Measurements from ENCODE around the gene KRTAP10-3. TPM values are rescaled to one million over a fixed set of nuclear protein-coding genes. Genes with fewer than 3 reads are reported as not detected.

KRTAP10-3 gene
- total RNA-seq, 1 experiment from 2014 or later, result 0.62 TPM

DNA sequence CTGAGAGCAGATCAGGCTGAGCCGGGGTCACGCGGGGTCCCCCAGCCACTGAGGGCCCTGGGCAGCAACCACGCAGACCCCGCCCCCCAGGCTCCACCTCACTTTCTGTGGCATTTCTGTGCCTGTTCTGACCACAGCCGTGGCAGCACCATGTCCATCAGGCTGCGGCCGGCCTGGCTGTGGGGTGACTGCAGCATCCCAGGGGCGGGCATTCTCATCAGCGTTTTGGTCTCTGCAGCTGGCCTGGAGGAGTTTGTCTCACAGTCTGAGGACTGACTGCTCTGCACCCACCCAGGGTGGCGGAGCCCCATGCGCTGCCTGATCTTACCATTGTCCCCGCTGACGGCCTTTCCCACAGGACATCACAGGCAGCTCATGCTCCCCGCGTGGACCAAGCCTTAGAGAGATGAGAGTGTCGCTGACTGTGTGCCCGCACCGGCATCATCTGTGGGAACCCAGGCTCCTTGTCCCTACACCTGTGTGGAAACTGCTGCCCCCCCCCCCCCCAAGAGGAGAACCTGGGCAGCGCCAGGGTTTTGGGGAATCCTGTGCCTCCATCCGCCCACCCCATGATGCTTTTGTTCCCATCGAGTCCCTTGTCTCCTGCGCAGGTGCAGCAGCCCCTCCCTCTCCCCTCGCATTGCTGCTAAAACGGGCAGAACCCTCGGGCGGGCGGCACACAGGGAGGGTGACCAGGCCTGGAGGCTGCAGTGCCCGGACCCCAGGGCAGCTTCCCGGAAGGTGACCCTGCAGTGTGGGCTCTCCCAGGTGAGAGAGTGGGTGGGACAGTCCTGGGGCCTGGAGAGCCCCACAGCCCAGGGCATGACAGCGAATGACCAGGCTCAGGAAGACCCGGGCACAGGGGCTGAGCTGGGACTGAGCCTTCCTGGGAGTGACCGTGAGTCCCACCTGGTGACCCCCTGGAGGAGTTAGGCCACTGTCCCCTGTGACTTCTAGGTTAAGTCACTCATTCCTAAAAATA is 20.4 kb downstream of the KRTAP10-3 start:
- BruUV-seq (replicated peaks), result no TSS peak
- TF ChIP-seq EZH2 (IDR thresholded peaks at IDR 0.05; ENCODE audit: borderline replicate concordance, low read depth, low read length, poor library complexity, severe bottlenecking), result no peak
- TF ChIP-seq, protein P1, sequence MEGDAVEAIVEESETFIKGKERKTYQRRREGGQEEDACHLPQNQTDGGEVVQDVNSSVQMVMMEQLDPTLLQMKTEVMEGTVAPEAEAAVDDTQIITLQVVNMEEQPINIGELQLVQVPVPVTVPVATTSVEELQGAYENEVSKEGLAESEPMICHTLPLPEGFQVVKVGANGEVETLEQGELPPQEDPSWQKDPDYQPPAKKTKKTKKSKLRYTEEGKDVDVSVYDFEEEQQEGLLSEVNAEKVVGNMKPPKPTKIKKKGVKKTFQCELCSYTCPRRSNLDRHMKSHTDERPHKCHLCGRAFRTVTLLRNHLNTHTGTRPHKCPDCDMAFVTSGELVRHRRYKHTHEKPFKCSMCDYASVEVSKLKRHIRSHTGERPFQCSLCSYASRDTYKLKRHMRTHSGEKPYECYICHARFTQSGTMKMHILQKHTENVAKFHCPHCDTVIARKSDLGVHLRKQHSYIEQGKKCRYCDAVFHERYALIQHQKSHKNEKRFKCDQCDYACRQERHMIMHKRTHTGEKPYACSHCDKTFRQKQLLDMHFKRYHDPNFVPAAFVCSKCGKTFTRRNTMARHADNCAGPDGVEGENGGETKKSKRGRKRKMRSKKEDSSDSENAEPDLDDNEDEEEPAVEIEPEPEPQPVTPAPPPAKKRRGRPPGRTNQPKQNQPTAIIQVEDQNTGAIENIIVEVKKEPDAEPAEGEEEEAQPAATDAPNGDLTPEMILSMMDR (conservative IDR thresholded peaks at IDR 0.05; ENCODE audit: low read depth, low read length), result no peak
- H3K4me1 ChIP-seq (ENCODE audit: insufficient read depth, low read length, poor library complexity, severe bottlenecking), result no peaks in the 10 kb centered on the region
- CTCF ChIA-PET, result no interaction called here
- peaks cover 16% of the 10 kb centered on the region for H3K9me3 ChIP-seq (ENCODE audit: low read depth, low read length, poor library complexity, severe bottlenecking)
- no peak for DNase-seq (ENCODE audit: low spot score)
- no peaks in the 10 kb centered on the region for H3K36me3 ChIP-seq (ENCODE audit: insufficient read depth, low read length, poor library complexity, severe bottlenecking)
- H3K4me3 ChIP-seq (ENCODE audit: low read depth, low read length, poor library complexity, severe bottlenecking), result no peak overlapping the region
- POLR2A ChIA-PET (ENCODE audit: low non-redundant PET), result no interaction called here
- intact Hi-C loops (cut with micrococcal nuclease; ENCODE audit: unreplicated experiment), result no loop called here
- no peak overlapping the region for H3K27ac ChIP-seq (ENCODE audit: low read depth, low read length, poor library complexity, severe bottlenecking)
- H3K27me3 ChIP-seq (replicated peaks; ENCODE audit: insufficient read depth, low read depth, low read length, poor library complexity), result no peaks in the 10 kb centered on the region

DNA sequence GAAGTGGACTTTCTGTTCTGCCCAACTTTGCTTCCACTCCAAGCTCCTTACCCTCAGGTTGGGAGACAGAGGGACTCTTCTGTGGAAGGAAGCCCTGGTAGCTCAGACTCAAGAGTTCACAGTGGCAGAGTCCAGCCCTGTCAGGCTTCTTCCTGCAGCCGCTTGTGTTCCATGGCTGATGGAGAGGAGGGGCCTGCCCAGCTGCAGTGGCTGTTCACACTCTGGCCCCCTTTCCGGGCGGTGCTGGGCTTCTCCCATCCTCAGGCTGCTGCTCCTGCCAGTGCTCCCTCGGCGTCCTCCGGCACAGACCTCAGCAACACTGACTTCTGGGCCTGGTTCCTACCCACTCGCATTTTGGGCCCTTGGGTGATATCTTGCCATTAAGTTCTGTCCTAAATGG is 22.6 kb downstream of the KRTAP10-3 start:
- DNase-seq (ENCODE audit: low spot score), result no peak
- Histone ChIP-seq H3K4me3 (ENCODE audit: low read depth, low read length, poor library complexity, severe bottlenecking) (no peak overlapping the region), H3K36me3 (ENCODE audit: insufficient read depth, low read length, poor library complexity, severe bottlenecking) (no peaks in the 10 kb centered on the region), H3K27ac (ENCODE audit: low read depth, low read length, poor library complexity, severe bottlenecking) (no peak overlapping the region), H3K9me3 (ENCODE audit: low read depth, low read length, poor library complexity, severe bottlenecking) (no peaks in the 10 kb centered on the region), H3K27me3 (replicated peaks; ENCODE audit: insufficient read depth, low read depth, low read length, poor library complexity) (no peaks in the 10 kb centered on the region), H3K4me1 (ENCODE audit: insufficient read depth, low read length, poor library complexity, severe bottlenecking) (no peaks in the 10 kb centered on the region)
- intact Hi-C loops (cut with micrococcal nuclease; ENCODE audit: unreplicated experiment), result no loop called here
- TF ChIP-seq, protein P1 (conservative IDR thresholded peaks at IDR 0.05; ENCODE audit: low read depth, low read length), result no peak
- TF ChIP-seq EZH2 (IDR thresholded peaks at IDR 0.05; ENCODE audit: borderline replicate concordance, low read depth, low read length, poor library complexity, severe bottlenecking), result no peak
- POLR2A ChIA-PET (ENCODE audit: low non-redundant PET), result no interaction called here
- BruUV-seq (replicated peaks), result no TSS peak
- CTCF ChIA-PET, result interaction anchor here (0.6 to 0.7 kb wide), 2 partner anchors 206 to 259 kb away, joined by 3 to 6 read pairs; no protein-coding TSS in a partner anchor

DNA sequence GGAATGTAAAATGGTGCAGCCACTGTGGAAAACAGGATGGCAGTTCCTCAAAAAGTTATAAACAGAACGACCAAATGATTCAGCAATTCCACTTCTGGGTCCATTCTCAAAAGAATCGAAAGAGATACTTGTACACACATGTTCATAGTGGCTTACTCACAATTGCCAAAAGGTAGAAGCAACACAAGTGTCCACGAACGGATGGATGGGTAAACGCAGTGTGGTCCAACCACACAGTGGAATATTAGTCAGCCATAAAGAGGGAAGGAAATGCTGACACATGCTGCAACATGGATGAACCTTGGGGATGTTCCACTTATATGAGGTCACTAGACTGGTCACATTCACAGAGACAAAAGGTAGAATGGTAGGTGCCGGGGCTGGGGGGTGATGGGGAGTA is 23.9 kb downstream of the KRTAP10-3 start:
- Histone ChIP-seq H3K36me3 (ENCODE audit: insufficient read depth, low read length, poor library complexity, severe bottlenecking) (no peaks in the 10 kb centered on the region), H3K9me3 (ENCODE audit: low read depth, low read length, poor library complexity, severe bottlenecking) (no peaks in the 10 kb centered on the region), H3K27ac (ENCODE audit: low read depth, low read length, poor library complexity, severe bottlenecking) (no peak overlapping the region), H3K4me1 (ENCODE audit: insufficient read depth, low read length, poor library complexity, severe bottlenecking) (no peaks in the 10 kb centered on the region), H3K4me3 (ENCODE audit: low read depth, low read length, poor library complexity, severe bottlenecking) (no peak overlapping the region), H3K27me3 (replicated peaks; ENCODE audit: insufficient read depth, low read depth, low read length, poor library complexity) (no peaks in the 10 kb centered on the region)
- TF ChIP-seq EZH2 (IDR thresholded peaks at IDR 0.05; ENCODE audit: borderline replicate concordance, low read depth, low read length, poor library complexity, severe bottlenecking), result no peak
- TF ChIP-seq, protein P1 (conservative IDR thresholded peaks at IDR 0.05; ENCODE audit: low read depth, low read length), result no peak
- DNase-seq (ENCODE audit: low spot score), result no peak
- no TSS peak for BruUV-seq (replicated peaks)
- CTCF ChIA-PET, result no interaction called here
- intact Hi-C loops (cut with micrococcal nuclease; ENCODE audit: unreplicated experiment), result no loop called here
- POLR2A ChIA-PET (ENCODE audit: low non-redundant PET), result no interaction called here

All from A673 (cell line).